Stimulated activated CD4-positive, alpha-beta T cell treated with anti-CD3 and anti-CD28 coated beads, TNF-alpha, amount 100 ng/mL, for 1 hour (primary cell): ENCODE results near the gene EXOC3L4.
"Not testable (repeated sequence)": the region's sequence is repeated elsewhere in the genome, so short reads cannot be mapped to it uniquely, and the experiment has no call there.

ENCODE experiments used
- DNase-seq, 3 donors: peaks; one replicate each; pipeline ENCODE4 v3.0.0-alpha.2; 2020; ENCODE audit warnings: low read depth in 3 of 3, low spot score in 1 of 3

The EXOC3L4 gene

DNA sequence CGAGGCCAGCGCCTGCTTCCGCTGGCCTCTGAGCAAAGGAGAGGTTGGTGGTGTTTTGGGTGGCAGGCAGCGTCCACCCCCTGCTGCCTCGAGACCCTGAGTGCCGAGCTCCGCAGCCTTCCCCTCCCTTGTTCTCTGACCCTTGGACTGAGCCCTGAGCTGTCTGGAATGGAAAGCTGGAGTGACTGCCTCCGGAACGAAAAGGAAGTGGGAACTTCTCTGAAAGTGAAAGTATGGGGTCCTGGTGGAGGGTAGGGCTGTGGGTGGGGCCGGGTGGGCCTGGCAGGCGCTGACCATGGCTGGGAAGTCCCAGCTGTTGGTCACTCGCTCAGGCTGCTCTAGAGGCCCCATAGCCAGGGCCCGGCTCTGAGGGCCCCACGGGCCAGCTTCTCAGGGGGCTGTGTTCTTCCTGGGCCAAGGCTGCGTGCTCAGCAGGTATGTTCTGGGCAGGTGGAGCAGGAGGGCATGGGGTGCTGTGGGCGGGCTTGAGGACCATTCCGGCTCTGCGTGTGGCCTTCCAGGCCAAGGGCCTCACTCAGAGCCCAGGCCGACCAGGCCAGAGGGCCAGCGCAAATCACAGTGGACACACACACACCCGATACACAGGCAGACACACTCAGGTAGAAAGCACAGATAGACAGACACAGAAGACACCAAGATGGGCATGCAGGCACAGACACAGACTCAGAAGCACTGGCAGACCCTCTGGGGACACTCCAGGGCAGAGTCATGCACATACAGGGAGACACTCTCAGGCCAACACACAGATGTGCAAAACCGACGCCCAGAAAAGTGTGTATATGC, at the start of gene EXOC3L4:
TSS of gene EXOC3L4 (plus strand) at position 320 of the 804 bp plus-strand sequence. CDS start 5,495 bp downstream, outside the sequence.
- no peak for DNase-seq

DNA sequence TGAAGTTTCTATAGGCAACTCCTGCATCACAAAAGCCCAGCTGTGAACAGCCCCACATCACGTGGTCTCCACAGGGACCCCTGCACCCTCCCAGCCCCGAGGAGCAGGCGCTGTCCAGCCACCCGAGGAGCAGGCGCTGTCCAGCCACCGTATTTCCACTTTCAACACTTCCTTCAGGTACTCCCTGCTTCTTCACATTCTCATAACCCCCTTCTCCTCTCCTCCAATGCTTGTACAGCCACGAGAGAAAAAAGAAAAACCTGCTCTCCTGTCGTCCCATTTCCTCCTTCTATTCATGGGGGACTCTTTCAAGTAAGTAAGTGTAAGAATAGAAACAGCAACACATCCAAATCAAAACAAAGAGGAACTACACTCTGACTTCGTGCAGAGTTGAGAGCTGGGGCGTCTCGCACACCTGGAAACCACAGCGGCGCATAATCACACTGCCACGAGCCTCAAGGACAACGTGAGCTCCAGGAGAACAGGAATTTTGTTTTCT, 49.1 kb upstream of the EXOC3L4 start:
- no peak for DNase-seq

DNA sequence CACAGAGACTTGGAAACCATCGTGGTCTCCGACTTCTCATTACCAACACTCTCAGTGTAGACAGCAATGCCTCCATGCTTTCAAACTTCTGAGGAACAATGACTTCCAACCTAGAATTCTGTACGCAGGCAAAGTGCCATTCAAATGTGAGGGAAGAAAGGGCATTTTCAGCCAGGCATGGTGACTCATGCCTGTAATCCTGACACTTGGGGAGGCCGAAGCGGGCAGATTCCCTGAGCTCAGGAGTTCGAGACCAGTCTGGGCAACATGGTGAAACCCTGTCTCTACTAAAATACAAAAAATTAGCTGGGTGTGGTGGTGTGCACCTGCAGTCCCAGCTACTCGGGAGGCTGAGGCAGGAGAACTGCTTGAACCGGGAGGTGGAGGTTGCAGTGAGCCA, 47.1 kb upstream of the EXOC3L4 start:
- DNase-seq: not testable (repeated sequence)

DNA sequence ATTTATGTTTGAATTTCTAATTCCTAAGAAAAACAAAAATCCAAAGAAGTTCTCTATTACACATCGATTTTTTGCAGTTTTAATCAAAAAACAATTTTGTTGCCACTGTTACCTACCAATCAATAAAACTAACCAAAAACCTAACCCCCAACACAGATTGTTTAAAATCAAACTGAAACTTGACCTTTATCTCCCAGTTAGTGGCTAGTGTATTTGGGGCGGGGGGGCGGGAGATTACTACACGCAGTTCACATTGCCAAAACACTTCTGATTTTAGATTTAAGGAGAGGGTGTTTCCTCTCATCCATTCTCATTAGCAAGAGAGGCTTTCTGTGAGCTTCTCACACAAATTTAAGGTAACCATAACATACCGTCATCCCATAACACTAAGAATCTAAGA, 43.6 kb upstream of the EXOC3L4 start:
- DNase-seq: no peak

DNA sequence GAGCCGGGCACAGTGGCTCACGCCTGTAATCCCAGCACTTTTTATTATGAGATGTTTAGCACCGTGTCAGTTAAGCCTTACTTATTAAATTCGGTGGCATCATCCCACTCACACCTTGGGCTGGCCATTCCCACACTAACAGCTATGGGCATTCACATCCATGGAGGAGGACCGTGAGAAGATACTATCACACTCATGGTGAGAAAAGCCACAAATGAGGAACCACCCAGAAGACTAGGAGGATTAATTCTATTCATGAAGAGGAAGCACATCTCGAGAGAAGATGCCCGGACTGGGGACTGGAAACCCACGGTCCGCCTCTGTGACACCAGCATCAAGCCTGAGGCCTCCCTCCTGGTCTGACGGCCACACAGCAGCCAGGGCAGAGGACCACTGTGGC, 42.1 kb upstream of the EXOC3L4 start:
- DNase-seq: no peak

DNA sequence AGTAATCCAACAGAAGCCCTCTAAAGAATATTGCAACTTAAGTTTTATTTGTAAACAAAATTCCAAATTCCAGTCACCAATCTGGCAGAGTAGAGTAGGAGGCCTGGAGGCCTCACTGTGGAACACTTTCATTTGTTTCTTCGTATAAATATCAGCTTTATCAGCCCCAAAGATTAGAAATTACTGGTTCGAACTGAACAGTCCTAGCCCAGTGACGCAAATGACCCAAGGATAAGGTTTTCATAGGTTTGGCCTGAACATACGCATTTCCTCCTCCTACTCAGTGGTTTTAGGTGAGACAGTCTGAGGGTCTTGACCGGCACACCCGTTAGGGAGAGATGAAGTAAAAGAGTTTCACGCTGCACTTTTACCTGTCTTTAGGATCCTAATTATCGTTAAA, 38.8 kb upstream of the EXOC3L4 start:
- DNase-seq: no peak

DNA sequence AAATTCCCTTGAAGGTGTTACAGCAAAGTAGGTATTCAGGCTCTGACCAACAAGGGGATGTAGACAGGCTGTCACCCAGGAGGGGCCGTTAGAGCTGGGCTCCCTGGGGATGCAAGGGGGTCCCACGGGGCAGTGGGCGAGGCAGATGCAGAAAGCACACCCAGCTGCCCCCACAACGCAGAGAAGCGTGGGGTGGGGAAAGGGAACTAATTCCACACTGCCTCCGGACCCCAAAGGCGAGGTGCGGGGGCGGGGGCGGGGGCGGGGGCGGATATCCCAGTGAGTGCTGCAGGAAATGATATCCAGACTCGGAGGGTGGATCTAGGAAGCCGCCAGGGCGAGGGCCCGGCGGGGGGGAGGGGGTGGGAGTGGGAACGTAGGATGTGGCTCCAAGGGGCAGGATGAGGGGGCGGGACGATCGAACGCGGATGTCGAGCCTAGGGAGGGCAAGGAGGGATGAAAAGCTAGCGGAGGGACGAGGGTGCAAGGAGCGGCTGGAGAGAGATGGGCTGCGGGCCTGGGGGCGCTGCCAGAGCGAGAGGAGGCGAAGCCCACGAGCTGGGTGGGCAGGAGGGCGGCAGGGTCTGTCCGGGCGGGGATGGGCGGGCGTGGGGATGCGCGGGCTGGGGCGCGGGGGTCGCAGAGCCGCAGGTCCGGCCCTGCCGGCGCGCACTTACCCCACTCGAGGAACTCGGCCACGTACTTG, 38.0 kb upstream of the EXOC3L4 start:
- no peak for DNase-seq

DNA sequence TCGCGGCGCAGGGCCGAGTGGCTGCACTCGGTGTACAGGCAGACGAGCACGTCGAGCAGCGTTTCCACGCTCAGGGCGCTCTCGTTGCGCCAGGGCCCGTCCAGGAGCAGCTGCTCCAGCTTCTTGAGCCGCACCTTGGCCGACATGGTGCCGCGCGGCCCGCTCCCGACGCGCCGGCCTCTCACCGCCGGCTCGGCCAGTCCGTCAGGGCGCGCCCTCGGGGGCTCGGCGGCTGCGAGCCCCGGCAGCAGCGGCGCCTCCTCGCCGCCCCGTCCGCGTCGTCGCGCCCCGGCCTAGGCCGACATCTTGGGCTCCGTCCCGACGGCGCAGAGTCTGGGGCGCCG, 37.5 kb upstream of the EXOC3L4 start:
- DNase-seq: peak in 1 of 3 donors; percentile 3

DNA sequence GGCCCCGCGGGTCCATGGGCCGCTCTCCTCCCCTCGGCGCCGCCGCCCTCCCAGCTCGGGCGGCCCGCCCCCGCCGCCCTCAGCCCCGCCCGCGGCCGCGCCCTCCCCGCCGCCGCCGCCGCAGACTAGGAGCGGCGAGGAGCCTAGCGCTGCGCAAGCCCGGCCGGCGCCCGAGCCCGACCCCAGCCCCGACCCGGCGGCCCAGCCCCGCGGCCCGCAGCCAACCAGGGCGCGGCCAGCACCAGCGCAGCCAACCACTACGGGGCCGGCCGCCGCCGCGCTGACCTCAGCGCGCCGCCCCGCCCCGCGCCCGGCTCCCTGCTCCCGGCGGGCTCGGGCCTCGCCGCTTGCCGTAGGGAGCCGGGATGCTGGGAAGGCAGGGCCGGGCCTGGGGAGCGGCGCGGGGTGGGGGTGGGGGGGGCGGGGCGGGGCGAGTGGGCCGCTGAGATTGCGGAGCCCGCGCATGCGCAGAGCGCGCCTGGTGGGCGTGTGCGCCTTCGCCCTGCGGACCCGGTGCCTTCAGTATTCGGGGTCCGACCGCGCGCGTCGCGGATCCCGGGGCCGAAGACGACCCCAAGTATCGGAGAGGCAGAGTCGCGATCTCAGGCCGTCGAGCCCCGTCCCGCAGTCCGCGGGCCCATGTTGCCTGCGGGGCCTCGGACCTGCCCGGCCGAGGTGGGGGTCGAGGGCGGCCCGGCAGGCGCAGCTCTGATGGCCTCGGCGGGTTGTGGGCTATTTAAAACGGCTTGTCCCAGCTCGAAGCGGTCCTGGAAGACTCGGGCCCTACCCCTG, 37.0 kb upstream of the EXOC3L4 start, which contains the start of gene CDC42BPB:
TSS of gene CDC42BPB (minus strand) at position 178 of the 792 bp plus-strand sequence. CDS start 376 bp downstream, outside the sequence.
- DNase-seq: peak in 2 of 3 donors; percentile 12 to 27

DNA sequence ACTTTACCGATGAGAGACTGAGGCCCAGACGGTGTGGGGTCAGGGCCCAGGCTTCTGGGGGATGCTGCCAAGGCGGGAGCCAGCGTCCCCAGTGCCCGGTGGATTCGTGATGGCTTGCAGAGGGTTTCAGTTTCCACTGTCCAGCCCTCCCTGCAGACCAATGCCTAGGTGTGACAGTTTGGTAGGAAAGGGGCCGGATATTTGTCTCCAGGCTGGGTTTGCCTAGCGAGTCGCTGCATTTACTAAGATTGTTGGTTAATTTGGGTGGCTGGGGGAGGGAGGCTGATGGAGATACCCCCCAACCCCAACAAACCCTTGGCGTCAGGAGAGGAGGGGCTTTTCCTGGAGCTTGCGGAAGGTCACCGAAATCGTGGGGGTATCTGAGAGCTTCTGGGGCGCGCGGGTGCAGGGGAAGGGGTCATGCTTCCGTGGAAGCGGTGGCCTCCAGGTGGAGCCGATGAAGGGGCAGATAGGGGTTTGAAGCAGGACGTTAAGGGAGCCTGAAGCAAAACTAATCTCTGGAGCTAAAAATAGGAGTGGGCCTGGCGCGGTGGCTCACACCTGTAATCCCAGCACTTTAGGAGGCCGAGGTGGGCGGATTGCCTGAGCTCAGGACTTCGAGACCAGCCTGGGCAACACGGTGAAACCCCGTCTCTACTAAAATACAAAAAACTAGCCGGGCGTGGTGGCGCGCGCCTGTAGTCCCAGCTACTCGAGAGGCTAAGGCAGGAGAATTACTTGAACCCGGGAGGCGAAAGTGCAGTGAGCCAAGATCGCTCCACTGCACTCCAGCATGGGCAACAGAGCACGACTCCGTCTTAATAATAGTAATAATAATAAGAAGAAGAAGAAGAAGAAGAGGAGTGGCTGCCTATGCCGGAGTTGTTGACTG, 36.1 kb upstream of the EXOC3L4 start:
- DNase-seq: no peak

DNA sequence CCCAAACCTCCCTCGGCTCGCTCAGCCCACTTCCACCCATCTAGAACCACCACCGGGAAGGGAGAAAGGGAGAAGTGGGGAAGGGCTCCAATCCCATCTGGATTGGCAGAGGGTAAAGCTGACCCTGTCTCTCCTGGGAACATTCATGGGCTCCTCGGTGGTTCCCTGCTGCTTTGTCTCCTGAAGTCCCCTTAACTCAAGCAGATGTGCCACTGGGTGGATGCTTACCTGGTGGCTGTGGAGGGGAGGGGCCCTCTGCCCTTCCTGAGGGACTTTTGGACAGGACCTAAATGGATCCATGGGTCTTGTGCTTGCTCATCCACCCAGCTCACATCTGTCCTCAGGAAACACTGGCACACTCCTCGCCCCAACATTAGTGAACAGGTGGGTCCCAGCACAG, 35.0 kb upstream of the EXOC3L4 start:
- DNase-seq: no peak

DNA sequence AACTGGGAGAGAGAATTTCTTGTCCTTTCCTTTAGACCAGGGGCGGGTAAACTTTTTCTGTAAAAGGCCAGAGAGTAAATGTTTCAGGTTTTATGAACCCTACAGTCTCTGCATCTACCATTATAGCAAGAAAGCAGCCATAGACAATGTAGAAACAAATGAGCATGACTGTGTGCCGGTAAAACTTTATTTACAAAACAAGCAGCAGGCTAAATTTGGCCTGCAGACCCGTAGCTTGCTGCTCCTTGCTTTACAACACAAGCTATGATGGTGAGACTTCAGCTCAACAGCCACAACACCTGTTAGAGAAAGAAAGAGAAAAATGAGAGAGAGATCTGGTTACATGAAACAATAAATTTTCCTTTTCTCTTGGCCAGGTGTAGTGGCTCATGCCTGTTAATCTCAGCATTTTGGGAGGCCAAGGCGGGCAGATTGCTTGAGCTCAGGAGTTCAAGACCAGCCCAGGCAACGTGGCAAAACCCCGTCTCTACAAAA, 33.0 kb upstream of the EXOC3L4 start:
- no peak for DNase-seq

DNA sequence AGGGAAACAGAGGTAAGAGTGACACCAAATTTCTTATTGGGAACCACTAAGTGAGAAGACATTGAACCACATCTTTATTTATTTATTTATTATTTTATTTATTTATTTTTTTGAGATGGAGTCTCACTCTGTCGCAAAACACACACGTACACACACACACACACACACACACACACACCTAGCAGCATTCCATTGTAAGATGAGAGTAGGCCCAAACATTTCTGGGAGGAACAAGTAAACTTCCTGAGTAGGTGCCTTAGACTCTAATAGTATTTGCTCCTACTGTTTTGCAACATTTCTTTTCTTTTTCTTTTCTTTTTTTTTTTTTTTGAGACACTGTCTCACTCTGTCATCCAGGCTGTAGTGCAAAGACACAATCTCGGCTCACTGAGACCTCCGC, 30.1 kb upstream of the EXOC3L4 start:
- DNase-seq: no peak

DNA sequence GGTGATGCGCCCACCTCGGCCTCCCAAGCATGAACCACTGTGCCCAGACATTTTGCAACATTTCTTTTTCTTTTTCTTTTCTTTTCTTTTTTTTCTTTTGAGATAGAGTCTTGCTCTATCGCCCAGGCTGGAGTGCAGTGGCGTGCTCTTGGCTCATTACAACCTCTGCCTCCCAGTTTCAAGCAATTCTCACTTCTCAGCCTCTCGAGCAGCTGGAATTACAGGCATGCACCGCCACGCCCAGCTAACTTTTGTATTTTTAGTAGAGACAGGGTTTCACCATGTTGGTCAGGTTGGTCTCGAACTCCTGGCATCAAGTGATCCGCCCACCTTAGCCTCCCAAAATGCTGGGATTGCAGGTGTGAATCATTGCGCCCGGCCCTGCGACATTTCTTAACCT, 29.5 kb upstream of the EXOC3L4 start:
- DNase-seq: no peak

DNA sequence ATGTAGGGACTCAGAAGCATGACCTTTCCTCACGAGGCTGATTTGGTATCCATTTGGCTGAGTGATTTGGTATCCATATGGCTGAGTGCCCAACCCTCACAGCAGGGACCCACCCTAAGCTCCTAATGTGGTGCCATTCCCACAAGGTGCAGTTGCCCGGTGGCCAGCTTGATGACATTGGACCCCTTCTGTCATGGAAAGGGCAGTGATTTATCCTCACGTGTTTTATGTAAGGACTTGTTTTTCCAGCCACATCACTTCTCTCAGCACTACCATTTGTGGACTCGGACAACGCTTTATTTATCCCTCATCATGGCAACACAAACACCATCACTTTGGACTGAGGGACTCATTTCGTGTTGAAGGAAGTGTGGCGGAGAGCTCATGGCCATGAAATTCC, 28.7 kb upstream of the EXOC3L4 start:
- DNase-seq: no peak

DNA sequence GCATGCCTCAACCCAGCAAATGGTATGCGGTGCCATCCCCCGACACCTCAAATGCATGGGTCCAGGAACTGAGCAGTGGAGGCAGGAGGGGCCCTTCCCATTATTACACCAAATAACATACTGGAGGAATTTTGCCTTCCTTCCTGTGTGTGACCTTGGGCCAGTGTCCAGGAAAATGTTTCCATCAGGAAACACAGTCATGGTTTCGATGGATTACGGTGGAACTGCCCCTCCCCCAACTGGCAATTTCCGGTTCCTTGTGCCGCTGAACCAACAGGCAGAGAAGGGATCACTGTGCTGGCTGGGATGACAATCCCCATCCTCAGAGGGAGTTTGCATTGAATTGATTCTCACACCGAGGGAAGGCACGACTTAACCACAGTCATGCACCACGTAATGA, 28.1 kb upstream of the EXOC3L4 start:
- DNase-seq: no peak

DNA sequence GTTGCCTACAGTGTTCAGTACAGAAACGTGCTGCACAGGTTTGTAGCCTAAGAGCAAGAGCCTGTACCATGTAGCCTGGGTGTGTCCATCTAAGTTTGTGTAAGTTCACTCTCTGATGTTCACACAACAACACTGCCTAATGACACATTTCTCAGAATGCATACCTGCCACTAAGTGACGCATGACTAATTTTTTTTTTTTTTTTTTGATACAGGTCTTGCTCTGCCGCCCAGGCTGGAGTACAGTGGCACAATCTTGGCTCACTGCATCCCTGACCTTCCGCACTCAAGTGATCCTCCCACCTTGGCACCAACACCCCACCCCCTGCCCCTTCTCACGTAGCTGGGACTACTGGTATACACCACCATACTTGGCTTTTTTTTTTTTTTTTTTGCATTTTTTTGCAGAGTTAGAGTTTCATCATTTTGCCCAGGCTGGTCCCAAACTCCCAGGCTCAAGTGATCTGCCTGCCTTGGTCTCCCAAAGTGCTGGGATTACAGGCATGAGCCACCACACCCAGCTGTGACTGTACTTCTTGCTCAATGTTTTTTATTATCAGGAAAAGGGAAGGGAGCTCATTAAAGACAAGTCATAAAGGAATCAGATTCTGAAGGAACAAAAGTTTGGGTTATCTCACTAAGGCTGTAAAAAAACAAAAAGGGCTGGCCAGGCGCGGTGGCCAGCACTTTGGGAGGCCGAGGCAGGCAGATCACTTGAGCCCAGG, 27.1 kb upstream of the EXOC3L4 start:
- no peak for DNase-seq

DNA sequence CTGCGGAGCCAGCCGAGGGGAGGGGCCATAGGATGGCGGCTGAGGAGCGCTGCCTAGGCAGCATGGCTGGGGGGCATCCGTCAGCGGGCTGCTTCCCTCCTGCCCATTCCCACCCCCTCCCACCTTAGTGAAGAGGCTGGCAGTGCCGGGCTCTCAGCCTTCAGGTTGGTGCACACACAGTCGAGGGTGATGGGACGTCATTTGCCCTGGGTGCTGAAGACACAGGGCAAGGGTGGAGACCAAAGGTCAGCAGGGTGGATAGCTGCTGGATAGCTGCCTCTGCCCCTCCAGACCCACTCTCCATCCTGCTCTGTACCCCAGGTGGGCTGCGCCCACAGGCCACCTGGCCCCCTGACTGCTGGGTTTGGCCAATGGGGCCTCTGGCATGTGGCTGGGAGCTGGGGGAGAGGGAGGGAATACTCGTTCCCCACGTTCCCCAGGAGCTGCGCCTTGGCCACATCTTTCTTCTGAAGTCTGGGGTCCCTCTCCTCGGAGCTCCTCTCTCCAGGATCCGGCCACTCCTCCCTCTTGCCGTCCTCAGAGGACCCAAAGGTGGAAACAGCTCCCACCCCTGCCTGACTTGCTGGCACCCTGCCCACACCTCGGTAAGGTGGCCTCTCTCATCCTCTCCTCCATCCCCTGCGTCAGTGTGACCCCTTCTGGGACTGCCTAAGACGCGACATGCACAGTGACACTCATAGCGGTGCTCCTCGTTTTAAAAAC, 26.0 kb upstream of the EXOC3L4 start:
- DNase-seq: no peak

DNA sequence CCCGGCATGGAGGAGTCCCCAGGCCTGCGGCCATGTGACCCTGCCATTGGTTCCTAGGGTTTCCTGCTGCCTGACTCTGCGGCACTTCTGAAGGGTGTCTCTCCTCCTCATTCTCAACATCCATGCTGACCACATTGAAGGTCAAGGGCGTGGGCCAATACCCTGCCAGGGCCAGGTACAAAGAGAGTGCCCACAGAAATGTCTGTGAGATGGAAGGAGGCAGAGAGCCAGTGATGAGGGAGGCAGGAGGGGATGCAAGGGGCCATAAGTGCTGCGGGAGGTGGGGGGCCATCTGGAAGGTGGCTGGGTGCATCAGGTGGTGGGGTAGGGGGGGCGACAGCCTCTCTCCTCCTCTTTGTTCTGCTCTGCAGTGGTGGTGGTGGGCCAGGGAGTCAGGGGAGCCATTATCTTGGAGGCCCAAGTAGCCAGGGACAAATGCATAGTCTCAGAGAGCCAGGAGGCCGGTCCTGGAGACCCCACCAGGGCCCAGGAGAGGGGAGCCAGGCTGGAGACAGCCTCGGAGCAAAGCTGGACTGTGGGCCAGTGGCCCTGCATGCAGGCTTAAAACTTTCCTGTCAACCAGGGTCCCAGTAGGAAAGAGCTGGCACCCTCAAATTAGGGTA, 24.2 kb upstream of the EXOC3L4 start:
- DNase-seq: no peak
